KMS-11 (cell line): ENCODE results near the gene PRSS12.

ENCODE experiments used
- H2AFZ ChIP-seq: fragments of 200-600 bp; sonication (generic); 2 replicates; pipeline ENCODE4 v1.6.1; 2016; ENCODE audit warnings: antibody characterized with exemption, mixed run types, low read depth
- H3K27ac ChIP-seq: fragments of 200-600 bp; sonication (generic); 2 replicates; pipeline ENCODE4 v1.6.1; 2016; ENCODE audit warnings: mild to moderate bottlenecking, mixed run types
- H3K27me3 ChIP-seq: fragments of 200-600 bp; sonication (generic); 2 replicates; pipeline ENCODE4 v1.6.1; 2017; ENCODE audit warnings: mild to moderate bottlenecking, low read depth, mixed run types, moderate library complexity; ENCODE audit not compliant: insufficient read depth
- H3K36me3 ChIP-seq: fragments of 200-600 bp; sonication (generic); 2 replicates; pipeline ENCODE4 v1.6.1; 2017; ENCODE audit warnings: mild to moderate bottlenecking, mixed run types; ENCODE audit not compliant: insufficient read depth
- H3K4me1 ChIP-seq: fragments of 200-600 bp; sonication (generic); 2 replicates; pipeline ENCODE4 v1.6.1; 2016; ENCODE audit warnings: mild to moderate bottlenecking, low read depth, mixed run types; ENCODE audit not compliant: poor library complexity, severe bottlenecking
- H3K4me2 ChIP-seq: fragments of 200-600 bp; sonication (generic); 2 replicates; pipeline ENCODE4 v1.7.0; 2016; ENCODE audit warnings: mild to moderate bottlenecking, mixed run types
- H3K4me3 ChIP-seq: fragments of 200-600 bp; sonication (generic); IDR thresholded peaks from 2 replicates; pipeline ENCODE4 v1.6.1; 2017; ENCODE audit warnings: low read depth, low read length, mixed read lengths; ENCODE audit not compliant: insufficient read depth
- H3K79me2 ChIP-seq: fragments of 200-600 bp; sonication (generic); 2 replicates; pipeline ENCODE4 v1.6.1; 2016; ENCODE audit warnings: low read depth, mixed run types; ENCODE audit not compliant: insufficient read depth
- H3K9ac ChIP-seq: fragments of 200-600 bp; sonication (generic); 2 replicates; pipeline ENCODE4 v1.6.1; 2016; ENCODE audit warnings: mild to moderate bottlenecking, mixed run types
- H4K20me1 ChIP-seq: fragments of 200-600 bp; sonication (generic); 2 replicates; pipeline ENCODE4 v1.6.1; 2016; ENCODE audit warnings: mild to moderate bottlenecking, mixed run types; ENCODE audit not compliant: insufficient read depth
- TF ChIP-seq, protein P1 (sequence below): fragments of 200-600 bp; sonication (generic); conservative IDR thresholded peaks from 2 replicates; pipeline ENCODE4 v1.6.1; 2017; ENCODE audit warnings: low read depth, mild to moderate bottlenecking, antibody characterized with exemption, low read length, moderate library complexity, mixed read lengths

Gene PRSS12

DNA sequence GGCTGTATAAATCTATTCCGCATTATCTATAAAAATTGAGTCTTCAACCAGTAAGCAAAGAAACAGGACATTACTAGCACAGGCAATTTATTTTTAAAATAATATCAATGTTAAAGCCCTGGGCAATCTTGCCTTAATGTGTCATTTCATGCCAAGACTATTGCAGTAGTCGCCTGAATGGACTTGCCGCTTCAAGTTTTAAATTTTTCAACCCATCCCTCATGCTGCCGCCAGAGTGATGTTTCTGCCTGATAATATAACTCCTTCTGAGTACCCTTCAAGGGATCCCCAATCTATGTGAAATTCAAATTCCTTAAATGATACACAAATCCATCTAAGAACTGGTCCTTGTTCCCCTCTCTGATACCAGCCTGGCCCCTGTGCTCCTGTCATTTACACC, 66.9 kb downstream of the PRSS12 start:
- TF ChIP-seq, protein P1, sequence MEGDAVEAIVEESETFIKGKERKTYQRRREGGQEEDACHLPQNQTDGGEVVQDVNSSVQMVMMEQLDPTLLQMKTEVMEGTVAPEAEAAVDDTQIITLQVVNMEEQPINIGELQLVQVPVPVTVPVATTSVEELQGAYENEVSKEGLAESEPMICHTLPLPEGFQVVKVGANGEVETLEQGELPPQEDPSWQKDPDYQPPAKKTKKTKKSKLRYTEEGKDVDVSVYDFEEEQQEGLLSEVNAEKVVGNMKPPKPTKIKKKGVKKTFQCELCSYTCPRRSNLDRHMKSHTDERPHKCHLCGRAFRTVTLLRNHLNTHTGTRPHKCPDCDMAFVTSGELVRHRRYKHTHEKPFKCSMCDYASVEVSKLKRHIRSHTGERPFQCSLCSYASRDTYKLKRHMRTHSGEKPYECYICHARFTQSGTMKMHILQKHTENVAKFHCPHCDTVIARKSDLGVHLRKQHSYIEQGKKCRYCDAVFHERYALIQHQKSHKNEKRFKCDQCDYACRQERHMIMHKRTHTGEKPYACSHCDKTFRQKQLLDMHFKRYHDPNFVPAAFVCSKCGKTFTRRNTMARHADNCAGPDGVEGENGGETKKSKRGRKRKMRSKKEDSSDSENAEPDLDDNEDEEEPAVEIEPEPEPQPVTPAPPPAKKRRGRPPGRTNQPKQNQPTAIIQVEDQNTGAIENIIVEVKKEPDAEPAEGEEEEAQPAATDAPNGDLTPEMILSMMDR = no peak
- H3K4me1 ChIP-seq = no peaks in the 10 kb centered on the region
- H3K4me2 ChIP-seq = no peak overlapping the region
- no peak overlapping the region for H2AFZ ChIP-seq
- H3K27me3 ChIP-seq = no peaks in the 10 kb centered on the region
- H3K9ac ChIP-seq = no peak overlapping the region
- no peaks in the 10 kb centered on the region for H4K20me1 ChIP-seq
- H3K27ac ChIP-seq = no peak overlapping the region
- H3K36me3 ChIP-seq = no peaks in the 10 kb centered on the region
- no peaks in the 10 kb centered on the region for H3K79me2 ChIP-seq
- no peak overlapping the region for H3K4me3 ChIP-seq

DNA sequence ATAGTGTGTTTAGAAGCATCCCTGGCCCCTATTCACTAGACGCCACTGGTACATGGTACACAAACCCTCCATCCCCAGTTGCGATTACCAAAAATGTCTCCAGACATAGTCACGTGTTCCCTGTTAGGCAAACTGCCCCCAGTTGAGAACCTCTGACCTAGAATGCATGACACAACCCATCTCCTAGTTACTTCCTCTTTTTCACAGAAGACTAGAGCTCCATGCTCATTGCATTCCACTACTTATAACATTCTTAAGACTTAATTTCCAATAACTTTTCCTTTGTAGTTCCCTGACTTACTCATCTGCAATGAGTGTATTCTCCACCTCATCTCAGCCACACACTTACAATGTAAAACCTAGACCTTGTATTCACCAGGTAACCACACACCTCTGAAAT, 68.6 kb downstream of the PRSS12 start:
- Histone ChIP-seq H2AFZ (no peak overlapping the region), H3K79me2 (peaks cover 11% of the 10 kb centered on the region), H3K4me1 (peaks cover 11% of the 10 kb centered on the region), H4K20me1 (no peaks in the 10 kb centered on the region), H3K9ac (no peak overlapping the region), H3K27me3 (no peaks in the 10 kb centered on the region), H3K4me3 (no peak overlapping the region), H3K4me2 (no peak overlapping the region), H3K27ac (no peak overlapping the region), H3K36me3 (peaks cover 10% of the 10 kb centered on the region)
- TF ChIP-seq, protein P1 = no peak

DNA sequence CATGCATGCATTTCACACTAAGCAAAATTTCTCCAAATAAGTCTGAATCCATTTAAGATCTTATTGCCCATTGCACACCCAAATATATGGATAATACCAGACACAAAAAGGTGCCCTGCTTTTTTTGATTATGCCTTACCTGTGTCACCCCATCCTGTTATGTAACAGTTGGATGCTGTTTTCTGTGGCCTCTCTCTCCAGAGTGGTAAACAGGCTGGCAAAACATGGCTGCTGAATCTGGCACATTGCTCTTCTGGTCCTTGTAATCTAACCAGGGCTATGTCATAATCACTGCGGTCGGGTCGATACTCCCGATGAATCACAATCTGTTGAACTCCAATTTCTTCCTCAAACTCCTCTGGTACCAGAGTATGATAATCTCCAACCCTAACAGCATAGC, 70.1 kb downstream of the PRSS12 start:
- Histone ChIP-seq H3K27me3 (no peaks in the 10 kb centered on the region), H3K4me2 (no peak overlapping the region), H3K79me2 (peaks cover 17% of the 10 kb centered on the region), H3K27ac (peak overlapping the region; percentile 17; the same call in 1 of the 2 replicates), H3K4me3 (no peak overlapping the region), H4K20me1 (no peaks in the 10 kb centered on the region), H3K9ac (no peak overlapping the region), H3K4me1 (peaks cover 12% of the 10 kb centered on the region), H3K36me3 (peaks cover 13% of the 10 kb centered on the region), H2AFZ (no peak overlapping the region)
- TF ChIP-seq, protein P1 = no peak

DNA sequence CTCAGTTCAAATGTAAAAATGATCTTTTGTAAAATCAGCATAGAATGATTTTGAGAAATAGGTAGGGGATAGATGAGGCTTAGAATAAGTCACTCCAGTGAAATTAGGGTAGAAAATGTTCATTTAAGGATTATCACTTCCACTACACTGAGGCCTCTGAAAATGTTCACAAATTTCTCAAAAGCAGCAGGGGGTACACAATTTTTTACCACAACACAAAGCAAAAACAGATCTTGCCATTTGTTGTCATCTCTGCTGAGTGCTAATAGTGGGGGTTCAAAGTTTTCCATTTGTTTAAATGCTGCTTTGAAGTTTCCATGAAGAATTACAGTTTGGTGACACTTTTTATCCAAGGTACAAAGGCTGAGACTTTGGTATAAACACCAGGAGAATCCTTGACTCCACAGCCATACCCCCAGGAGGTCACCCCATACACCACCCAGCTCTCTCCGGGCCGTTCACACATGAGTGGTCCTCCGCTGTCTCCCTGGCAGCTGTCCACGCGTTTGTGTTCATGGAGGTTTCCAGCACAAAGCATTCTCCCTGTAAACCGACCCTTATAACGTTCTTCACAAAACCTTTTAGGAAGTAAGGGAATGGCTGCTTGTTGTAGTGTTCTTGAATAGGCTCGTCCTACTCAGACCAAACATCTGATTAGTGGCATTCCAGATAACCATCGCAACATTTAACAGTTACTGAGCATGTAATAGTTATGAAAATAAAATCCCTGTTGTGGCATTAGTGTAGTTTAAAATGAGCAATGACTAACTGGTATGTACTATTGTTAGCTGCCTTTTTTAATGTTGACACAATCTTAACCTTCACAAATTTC, 71.0 kb downstream of the PRSS12 start:
- Histone ChIP-seq H3K4me3 (no peak overlapping the region), H3K79me2 (peaks cover 17% of the 10 kb centered on the region), H3K9ac (no peak overlapping the region), H2AFZ (no peak overlapping the region), H3K27me3 (no peaks in the 10 kb centered on the region), H3K27ac (peak overlapping the region; percentile 17; the same call in 1 of the 2 replicates), H3K4me2 (no peak overlapping the region), H4K20me1 (no peaks in the 10 kb centered on the region), H3K36me3 (peaks cover 13% of the 10 kb centered on the region), H3K4me1 (peaks cover 21% of the 10 kb centered on the region)
- TF ChIP-seq, protein P1 = no peak
